Right renal cortex interstitium (tissue), 3 donors: Measurements from ENCODE around the gene NCAPD2. TPM values are rescaled to one million over a fixed set of nuclear protein-coding genes. Genes with fewer than 3 reads are reported as not detected.
"Not testable (repeated sequence)": the region's sequence is repeated elsewhere in the genome, so short reads cannot be mapped to it uniquely, and the experiment has no call there.

ENCODE experiments used
- DNase-seq, 3 donors: peaks; one replicate each; pipeline ENCODE4 v3.0.0-alpha.2; 2013; ENCODE audit warnings: low read depth in 3 of 3, low spot score in 2 of 3
- polyA plus RNA-seq, 3 donors: library from polyadenylated mRNA; unstranded; fragments of 120-200 nt; gene quantifications; one replicate each; pipeline ENCODE4 v1.2.1, GENCODE V29; 2013; ENCODE audit not compliant: insufficient read length in 3 of 3

Gene NCAPD2
- polyA plus RNA-seq, 3 donors = 53.5 to 57.1 (median 56.0) TPM

DNA sequence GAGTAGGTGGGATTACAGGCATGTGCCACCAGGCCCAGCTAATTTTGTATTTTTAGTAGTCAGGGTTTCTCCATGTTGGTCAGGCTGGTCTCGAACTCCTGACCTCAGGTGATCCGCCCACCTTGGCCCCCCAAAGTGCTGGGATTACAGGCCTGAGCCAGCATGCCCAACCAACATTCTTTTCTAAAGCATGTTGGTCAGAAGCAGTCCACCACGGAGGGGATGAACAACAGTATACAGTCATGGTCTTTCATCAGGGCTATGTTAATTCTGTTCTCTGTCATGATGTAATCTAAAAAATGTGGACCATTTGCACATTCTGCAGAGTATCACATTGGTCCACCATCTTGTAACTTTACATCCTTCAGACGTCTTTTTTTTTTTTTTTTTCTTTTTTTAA, 4.5 kb upstream of the NCAPD2 start:
- DNase-seq = no peak

DNA sequence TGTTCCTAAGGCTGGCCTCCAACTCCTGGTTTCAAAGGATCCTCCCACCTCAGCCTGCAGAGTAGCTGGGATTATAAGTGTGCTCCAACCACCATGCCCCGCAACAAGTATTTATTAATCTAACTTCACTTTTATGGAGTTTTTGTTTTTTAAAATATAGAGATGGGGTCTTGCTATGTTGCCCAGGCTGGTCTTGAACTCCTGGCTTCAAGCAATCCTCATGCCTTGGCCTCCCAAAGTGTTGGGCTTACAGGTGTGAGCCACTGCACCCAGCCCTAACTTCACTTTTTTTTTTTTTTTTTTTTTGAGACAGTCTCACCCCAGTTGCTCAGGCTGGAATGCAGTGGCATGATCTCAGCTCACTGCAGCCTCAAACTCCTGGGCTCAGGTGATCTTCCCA, 3.2 kb upstream of the NCAPD2 start:
- DNase-seq = not testable (repeated sequence)

DNA sequence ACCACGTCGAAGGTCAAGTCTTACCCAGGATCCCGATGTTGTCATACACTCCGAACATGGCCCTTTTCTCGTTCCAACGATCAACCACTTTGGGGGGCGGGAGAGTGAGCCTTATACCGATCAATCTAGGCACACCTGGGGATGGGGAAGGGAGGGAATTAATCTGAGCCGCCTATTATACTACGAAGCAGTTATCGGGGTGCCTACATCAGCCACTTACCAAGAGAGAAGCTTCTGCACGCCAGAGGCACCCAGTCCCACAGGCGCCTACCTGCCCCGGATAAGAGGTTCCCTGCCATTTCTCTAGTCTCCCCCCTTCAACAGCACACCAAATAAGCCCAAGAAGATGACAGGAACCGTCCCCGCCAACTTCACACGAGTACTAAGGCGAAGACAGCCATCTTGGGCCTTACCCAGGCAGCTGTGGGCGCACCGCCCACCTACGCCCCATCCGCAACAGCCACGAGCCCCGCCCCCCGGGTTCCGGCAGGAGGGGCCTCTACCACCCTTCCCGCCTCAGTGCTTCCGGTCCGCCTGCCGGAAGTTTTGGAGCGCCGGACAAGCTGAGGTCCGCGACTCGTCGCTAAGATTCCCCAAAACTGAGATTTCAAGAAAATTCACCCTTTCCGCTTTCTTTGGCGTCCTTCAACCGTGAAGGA, 935 bp upstream of the NCAPD2 start, which contains the start of gene MRPL51:
Gene MRPL51 (minus strand): TSS at position 425 of the 659 bp plus-strand sequence. CDS start 126 bp downstream, at position 299.
- peak; percentile 84 to 90 (median 86) for DNase-seq

DNA sequence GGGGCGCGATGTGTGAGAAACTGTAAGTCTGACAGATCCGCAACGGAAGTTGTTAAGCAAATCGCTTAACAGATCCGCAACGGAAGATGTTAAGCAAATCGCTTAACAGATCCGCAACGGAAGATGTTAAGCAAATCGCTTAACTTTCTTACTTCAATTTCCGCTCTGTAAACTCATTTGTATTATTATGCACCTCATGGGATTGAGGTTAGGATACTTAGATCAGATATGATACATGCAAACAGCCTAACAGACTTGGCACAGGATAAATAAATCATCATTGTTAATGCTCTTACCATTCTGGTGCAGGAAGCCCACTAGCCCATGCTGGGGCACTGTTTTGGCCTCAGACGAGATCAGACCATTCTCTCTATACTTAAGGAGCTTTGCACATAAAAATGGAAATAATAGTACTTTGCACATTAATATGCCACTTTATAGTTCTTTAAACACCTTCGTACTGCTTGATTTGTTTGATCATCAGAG, 399 bp downstream of the NCAPD2 start:
- DNase-seq = no peak

DNA sequence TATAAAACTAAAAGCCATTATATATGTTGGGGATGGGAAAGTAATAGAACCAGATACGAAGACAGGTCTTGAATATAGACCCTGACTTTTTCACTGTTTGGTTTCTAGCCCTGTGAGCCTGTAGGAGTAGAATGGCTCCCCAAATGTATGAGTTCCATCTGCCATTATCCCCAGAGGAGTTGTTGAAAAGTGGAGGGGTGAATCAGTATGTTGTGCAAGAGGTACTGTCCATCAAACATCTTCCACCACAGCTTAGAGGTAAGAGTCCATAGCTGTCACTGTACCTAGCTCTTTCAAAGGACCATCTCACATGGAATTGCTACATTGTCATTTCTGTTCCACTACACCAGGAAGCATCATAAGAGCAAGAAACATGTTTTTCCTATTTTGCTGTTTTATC, 1.1 kb downstream of the NCAPD2 start:
- DNase-seq = no peak

DNA sequence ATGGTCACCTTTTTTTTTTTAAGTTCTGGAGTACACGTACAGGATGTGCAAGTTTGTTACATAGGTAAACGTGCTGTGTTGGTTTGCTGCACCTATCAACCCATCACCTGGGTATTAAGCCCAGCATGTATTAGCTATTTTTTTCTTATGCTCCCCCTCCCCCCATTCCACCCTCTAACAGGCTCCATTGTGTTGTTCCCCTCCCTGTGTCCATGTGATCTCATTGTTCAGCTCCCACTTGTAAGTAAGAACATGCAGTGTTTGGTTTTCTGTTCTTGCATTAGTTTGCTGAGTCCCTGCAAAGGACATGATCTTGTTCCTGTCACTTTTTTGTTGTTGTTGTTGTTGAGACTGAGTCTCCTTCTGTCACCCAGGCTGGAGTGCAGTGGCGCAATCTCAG, 3.4 kb downstream of the NCAPD2 start:
- DNase-seq = not testable (repeated sequence)

DNA sequence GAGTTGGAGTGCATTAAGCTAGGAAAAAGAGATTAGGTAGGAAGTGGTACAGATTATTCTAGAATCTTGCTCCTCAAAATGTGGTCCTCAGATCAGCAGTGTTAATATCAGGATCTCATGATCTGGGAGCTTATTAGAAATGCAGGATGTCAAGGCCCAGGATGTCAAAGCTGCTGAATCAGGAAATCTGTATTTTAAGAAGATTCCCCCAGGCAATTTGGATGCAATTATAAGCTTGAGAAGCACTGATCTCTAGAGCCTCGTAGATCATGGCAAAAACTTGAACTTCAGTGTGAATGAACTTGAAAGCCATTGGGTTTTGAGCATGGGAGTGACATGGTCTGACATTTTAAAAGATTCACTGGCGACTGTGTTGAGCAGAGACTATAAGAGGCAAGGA, 6.6 kb downstream of the NCAPD2 start:
- no peak for DNase-seq

DNA sequence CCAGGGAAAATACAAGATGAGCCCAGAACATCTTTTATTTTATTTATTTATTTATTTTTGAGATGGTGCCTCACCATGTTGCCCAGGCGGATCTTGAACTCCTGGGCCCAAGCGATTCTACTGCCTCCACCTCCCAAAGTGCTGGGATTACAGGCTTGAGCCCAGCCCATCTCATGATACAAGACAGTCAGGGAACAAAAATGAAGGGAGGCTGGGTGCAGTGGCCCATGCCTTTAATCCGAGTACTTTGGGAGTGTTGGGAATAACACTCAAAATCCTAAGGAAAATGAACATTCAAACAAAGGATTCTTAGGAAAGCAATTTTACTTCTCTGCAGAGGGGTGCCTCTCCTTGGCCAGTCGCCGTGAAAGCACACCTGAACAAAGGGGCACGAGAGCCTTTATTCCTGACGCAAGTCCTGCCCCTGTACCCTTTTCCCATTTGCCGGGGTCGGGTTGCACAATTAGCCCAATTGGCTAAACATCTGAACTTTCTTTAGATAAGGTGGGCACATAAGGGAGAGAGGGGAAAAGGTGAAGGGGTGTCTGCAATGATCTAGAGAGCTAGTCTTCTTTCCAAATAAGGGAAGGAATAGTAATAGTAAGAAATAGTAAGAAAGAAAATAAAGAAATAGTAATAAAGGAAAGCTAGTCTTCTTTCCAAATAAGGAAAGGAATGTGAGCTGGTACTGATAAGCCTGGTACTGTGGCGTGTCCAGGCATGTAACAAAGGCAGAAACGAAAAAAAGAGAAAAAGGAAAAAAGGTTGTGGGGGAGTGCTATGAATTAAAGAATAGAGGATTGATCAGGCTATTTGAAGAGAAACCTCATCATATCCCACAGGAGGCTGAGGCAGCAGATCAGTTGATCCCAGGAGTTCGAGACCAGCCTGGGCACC, 13.4 kb downstream of the NCAPD2 start:
- DNase-seq = no peak

DNA sequence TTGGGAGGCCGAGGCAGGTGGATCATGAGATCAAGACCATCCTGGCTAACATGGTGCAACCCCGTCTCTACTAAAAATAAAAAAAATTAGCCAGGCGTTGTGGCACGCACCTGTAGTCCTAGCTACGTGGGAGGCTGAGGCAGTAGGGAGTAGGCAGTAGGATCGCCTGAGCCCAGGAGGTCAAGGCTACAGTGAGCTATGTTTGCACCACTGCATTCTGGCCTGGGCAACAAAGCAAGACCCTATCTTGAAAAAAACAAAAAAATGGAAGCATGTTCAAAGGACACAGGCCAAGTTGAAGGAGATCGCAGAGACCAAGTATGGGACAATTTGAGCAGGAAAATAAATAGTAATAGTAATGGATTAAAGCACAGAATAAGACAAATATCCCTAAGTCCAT, 14.2 kb downstream of the NCAPD2 start:
- DNase-seq = no peak

DNA sequence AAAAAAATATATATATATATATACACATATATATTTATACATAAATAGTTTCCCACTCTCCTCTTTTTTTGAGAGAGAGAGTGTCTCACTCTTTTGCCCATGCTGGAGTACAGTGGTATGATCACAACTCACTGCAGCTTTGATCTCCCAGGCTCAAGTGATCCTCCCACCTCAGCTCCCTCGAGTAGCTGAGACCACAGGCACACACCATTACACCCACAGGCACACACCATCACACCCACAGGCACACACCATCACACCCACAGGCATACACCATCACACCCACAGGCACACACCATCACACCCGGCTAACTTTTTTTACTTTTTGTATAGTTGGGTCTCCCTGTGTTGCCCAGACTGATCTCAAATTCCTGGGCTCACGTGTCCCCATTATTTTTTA, 26.3 kb downstream of the NCAPD2 start:
- DNase-seq = no peak

DNA sequence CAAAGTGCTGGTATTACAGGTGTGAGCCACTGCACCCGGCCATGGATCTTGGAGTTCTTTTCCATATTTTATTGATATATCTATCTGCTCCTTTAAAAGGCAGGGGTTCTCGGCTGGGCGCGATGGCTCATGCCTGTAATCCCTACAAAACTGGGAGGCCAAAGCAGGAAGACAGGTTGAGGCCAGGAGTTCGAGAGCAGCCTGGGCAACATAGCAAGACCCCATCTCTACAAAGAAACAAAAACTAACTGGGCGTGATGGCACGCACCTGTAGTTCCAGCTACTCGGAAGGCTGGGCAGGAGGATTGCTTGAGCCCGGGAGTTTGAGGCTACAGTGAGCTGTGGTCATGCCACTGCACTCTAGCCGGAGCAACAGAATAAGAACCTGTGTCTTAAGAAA, 28.3 kb downstream of the NCAPD2 start:
- no peak for DNase-seq

DNA sequence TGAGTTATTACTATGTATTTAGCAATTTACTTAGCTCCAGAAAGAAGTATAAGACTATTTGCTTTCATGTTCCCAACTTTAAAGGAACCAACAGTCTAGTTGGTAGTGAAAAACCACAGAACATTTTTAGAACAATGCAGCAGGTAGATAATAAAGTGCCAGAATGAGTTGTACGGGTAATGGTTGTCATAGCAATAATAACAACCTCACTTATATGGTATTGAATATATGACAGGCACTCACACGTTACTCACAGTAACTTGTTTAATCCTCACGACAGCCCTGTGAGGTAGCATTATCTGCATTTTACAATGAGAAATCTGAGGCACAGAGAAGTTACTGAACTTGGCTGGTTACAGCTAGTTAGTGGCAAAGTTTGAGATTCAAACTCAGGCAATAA, 29.8 kb downstream of the NCAPD2 start:
- DNase-seq = no peak

DNA sequence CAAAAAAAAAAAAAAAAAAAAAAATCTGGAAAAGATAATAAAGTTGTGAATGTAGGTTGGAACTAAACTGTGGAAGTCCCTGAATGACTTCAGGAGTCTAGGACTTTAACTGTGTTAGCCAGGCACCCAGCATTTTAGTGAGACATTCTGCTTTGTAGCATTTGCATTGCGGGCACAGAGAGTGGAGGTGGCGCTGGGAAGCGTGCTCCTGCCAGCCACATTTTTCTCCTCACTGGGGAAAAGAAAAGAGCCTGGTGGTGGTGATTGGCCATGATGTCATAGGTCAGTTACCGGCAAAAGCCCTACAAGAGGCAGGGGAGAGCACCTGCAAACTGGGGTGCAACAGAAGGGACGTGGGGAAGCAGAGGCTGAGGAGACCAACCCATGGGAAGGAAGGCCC, 30.7 kb downstream of the NCAPD2 start:
- DNase-seq = no peak

DNA sequence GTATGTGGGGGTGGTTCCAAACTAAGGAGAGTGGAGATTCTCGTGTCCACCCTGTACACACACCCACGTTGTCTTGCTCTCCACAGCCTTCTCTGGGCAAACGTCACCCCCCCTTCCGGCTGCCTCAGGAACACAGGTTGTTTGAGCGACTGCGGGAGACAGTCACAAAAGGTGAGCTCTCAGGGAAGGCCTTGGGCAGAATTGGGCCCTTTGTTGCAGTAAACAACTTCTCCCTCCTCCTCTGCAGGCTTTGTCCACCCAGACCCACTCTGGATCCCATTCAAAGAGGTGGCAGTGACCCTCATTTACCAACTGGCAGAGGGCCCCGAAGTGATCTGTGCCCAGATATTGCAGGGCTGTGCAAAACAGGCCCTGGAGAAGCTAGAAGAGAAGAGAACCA, 32.3 kb downstream of the NCAPD2 start:
- no peak for DNase-seq

DNA sequence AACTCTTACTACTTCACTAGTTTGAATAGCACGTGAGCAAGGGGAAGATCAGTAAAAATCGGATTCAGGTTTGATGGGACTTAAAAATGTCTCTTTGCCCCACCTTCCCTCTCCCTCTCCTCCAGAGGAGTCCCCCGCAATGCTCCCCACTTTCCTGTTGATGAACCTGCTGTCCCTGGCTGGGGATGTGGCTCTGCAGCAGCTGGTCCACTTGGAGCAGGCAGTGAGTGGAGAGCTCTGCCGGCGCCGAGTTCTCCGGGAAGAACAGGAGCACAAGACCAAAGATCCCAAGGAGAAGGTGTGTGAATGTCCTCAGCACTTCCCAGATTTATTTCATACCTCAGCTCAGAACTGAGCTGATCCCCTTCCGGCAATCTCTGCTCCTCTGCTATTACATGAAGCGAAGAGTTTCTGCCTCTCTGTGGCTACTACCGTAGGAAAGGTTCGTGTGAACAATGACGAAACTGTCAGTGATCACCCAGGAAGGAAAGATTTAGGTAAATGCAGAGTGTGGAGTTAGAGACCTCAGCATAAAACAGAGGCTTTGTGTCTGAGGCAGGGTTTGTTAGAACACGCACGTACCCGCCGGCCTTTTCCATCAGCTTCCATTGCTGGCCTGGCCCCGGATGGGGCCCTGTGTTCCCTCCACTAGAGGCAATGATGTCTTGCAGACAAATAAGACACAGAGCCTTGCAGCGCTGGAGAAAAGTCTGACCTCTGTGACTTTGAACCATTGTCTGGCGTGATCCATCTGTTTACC, 33.0 kb downstream of the NCAPD2 start:
- no peak for DNase-seq

DNA sequence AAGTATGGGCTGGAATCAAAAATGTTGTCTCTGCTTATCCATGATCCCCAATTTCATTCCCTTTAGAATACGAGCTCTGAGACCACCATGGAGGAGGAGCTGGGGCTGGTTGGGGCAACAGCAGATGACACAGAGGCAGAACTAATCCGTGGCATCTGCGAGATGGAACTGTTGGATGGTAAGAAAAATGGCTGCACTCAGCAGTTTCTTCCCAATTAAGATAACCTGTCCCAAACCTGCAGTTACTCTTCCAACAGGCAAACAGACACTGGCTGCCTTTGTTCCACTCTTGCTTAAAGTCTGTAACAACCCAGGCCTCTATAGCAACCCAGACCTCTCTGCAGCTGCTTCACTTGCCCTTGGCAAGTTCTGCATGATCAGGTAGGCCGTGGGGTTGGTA, 33.8 kb downstream of the NCAPD2 start:
- no peak for DNase-seq

DNA sequence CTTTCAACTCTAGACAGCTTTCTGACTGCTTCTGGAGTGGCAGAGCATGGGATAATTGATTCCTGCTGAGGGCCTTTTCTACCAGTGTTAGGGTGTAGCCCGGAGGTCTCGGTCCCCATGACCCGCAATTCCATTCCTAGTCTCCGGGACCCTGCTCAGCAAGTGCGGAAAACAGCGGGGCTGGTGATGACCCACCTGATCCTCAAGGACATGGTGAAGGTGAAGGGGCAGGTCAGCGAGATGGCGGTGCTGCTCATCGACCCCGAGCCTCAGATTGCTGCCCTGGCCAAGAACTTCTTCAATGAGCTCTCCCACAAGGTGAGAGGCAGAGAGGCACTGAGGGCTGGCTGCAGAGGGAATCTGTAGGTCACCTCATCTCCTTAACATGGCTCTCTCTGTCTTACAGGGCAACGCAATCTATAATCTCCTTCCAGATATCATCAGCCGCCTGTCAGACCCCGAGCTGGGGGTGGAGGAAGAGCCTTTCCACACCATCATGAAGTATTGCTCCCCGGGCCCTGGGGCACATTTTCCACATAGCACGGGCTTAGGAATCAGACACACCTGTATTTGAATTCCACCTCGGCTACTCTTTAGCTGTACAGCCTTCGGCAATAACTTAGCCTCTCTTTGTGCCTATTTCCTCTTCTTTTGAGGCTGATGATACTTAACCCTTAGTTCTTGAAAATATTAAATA, 34.8 kb downstream of the NCAPD2 start:
- no peak for DNase-seq

DNA sequence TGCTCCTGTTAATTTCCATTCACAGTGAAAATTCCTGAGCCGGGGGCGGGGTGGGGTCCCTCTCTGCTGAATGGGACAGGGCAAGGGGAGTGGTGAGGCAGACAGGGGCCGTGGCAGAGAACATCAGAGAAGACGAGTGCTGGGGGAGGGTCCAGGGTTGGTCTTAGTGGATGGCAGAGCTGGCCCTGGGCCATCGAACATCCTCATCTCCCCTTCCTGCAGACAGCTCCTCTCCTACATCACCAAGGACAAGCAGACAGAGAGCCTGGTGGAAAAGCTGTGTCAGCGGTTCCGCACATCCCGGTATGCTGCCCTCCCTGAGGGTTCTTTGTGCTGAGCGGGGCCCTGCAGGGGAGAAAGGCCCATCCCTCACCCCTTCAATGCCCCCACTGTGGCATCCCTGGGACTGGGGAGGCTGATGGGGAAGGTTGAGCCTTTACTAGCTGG, 35.4 kb downstream of the NCAPD2 start:
- no peak for DNase-seq

DNA sequence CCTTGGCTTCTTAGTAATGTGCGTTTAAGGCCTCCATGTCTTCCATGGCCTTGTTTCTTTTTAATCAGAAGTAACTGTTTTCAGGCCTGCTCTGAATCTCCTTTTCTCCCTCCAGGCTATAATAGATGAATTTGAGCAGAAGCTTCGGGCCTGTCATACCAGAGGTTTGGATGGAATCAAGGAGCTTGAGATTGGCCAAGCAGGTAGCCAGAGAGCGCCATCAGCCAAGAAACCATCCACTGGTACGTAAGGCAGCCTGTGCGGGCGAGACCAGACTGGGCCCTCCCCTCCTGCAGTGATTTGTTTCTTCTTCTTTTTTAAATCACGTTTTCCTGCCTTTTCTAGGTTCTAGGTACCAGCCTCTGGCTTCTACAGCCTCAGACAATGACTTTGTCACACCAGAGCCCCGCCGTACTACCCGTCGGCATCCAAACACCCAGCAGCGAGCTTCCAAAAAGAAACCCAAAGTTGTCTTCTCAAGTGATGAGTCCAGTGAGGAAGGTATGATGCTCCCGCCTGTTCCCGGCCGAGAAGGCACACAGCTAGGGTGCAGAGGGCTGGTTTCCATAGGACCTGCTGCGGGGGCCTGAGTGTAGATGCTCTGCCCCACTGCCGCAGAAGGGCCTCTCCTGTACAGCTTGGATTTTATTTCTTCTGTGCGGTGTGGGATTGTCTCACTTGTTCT, 36.8 kb downstream of the NCAPD2 start:
- DNase-seq = no peak
